Stimulated activated CD4-positive, alpha-beta T cell treated with anti-CD3 and anti-CD28 coated beads, Interleukin-4, amount 100 ng/mL, for 24 hours (primary cell): ENCODE results near the gene SNRNP25.

Source experiments
- DNase-seq: peaks from one replicate; pipeline ENCODE4 v3.0.0-alpha.2; 2020

SNRNP25 gene

GRCh38 chr16:78444-79150, 25.0 kb downstream of the SNRNP25 start:
- DNase-seq = no peak

- DNase-seq = no peak
These were observed 25.8 kb downstream of the SNRNP25 start for GRCh38 chr16:79151-80054.

- no peak for DNase-seq
These were observed 29.5 kb downstream of the SNRNP25 start for GRCh38 chr16:83060-83603.

GRCh38 chr16:83781-84615, 30.4 kb downstream of the SNRNP25 start:
- DNase-seq = no peak

GRCh38 chr16:84718-85406, 31.2 kb downstream of the SNRNP25 start:
- peak; percentile 60 for DNase-seq

- no peak for DNase-seq
These were observed 31.8 kb downstream of the SNRNP25 start for GRCh38 chr16:85407-85782.

DNA sequence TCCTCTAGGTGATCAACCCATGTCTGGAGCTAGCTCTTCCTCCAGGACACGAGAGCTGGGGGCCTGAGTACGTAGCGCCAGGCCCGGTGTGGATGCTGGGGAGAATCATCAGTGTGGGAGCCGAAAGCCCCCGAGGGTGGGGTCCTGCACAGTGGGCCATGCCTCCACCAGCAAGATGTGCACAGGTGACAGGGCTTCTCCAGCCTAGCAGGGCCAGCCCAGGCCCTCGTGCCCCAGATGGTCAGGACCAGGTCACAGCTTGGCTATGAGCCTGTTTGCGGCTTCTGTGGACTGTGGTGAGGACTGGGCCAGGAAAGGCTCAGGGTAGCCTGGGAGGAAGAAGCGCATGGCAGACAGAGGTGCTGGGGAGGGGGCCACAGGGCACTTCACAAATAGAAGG, 32.2 kb downstream of the SNRNP25 start:
- no peak for DNase-seq

- DNase-seq = no peak
These were observed 32.9 kb downstream of the SNRNP25 start for GRCh38 chr16:86483-86952.

GRCh38 chr16:88613-89012, 35.0 kb downstream of the SNRNP25 start:
- DNase-seq = no peak

DNA sequence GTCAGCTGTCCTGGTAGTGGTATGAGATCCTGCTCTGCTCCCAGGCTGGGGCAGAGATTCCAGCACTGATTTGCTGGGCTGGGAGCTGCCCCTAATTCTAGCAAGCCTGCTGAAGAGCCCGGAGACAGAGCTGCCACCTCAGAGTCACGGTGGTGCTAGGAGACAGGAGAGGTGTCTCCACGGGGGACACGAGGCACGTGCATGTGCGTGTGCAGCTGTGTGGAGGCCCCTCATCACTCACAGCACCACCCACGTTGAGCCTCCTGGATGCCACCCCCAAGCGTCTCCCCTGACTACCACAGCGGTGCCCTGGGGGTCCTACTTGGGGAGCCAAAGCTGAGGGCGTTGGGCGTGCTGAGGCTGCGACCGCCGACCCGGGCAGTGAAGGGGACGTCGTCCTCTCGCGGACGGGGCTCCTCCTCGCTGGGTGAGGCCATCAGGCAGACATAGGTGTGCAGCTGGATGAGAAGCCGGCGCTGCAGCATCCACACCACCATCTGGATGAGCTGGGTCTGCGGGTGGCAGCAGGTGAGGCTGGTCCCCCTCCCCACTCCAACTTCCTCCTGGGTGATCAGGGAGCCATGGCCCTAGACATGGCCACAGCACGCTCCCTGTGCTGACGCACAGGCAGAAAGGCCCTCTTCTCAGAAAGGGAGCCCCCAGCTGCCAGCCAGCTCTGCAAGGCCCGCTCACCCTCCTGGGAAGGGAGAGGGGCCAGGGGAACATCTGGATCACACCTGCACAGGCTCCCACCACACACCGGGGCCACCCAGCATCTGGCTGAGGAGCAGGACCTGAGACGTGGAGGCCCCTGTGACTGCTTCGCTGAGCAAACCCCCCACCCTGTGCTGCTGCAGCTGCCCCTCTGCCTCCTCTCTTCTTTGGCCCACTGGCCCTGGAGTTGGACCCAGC, 36.0 kb downstream of the SNRNP25 start:
- no peak for DNase-seq

GRCh38 chr16:91484-91883, 37.9 kb downstream of the SNRNP25 start:
- no peak for DNase-seq

GRCh38 chr16:92431-93339, 39.1 kb downstream of the SNRNP25 start:
- DNase-seq = no peak

GRCh38 chr16:94918-95265, 41.3 kb downstream of the SNRNP25 start:
- DNase-seq = no peak

GRCh38 chr16:96935-97381, 43.3 kb downstream of the SNRNP25 start:
- DNase-seq = peak; percentile 88

DNA sequence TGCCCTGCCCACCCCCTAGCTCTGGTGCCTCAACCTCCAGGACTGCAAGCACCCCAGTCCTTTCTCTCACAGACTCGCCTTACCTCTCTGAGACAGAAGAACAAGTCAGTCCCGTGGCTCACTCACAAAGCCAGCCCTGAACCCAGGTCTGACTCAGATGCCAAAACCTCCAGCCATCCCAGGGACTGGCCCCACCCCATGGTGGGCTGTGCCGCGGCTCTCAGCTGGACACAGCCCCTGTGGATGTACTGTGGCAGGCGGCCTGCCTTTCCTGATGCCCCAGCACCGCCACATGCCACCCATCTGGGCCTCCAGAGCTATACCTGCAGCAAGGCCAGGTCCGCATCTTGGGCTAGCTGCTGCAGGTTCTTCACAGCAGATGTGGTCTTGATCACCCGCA, 44.2 kb downstream of the SNRNP25 start:
- no peak for DNase-seq

DNA sequence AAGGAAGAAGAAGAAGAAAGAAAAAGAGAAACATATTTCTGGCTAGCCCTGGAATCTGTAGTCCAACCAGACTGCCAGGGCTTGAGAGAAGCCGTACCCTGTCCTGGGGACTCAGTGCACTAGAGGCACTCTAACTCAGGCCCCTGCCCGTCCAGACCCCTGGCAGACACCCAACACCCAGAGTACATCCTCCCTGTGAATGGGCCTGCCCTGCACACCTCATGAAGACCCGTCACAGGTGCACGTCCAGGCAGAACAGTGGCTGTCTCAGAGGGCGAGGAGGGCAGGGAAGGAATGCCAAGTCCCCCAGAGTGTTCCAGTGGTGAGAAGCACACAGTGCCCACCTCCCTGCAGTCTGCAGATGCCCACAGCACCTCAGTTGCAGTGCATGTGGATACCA, 47.4 kb downstream of the SNRNP25 start:
- DNase-seq = no peak

DNA sequence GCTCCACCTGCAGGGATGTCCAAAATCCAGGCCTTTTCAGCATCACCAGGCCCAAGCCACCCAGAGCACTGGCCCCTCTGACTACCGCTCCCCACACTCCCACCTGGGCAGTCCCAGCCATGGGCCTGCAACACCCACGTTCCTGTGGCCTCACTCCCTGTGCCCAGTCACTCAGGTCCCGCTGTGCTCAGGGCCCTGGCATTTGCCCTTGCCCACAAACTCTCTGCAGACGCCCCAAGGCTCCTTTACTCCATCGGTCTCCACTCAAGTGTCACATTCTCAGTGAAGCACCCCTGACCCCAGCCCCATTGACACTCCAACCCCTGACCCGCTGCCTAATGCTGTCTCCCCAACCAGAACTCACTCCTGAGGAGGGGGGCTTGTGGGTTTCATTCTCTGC, 48.0 kb downstream of the SNRNP25 start:
- no peak for DNase-seq

- no peak for DNase-seq
These were observed 48.6 kb downstream of the SNRNP25 start for GRCh38 chr16:102060-102855.

DNA sequence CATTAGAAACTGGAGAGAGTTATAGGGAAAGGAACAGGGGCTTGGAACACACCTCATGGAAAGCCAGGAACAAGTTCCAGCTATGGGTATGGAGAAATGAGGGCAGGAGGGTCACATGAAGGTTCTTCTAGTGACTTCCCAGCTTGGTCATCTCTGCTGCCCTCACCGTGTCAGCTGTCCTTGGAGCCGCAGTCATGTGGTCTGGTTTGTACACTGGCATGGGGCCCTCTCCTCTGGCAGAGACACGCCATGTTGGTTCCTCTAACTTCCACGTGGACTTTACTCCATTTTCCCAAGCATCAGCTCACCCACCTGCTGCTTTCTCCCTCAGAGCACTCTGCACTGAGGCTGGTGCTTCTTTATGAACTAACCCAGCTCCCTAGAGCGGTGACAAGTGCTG, 50.7 kb downstream of the SNRNP25 start:
- no peak for DNase-seq
